ENCODE data around the gene HNRNPAB.
"Not testable (repeated sequence)": the region's sequence is repeated elsewhere in the genome, so short reads cannot be mapped to it uniquely, and the experiment has no call there.

HNRNPAB gene

DNA sequence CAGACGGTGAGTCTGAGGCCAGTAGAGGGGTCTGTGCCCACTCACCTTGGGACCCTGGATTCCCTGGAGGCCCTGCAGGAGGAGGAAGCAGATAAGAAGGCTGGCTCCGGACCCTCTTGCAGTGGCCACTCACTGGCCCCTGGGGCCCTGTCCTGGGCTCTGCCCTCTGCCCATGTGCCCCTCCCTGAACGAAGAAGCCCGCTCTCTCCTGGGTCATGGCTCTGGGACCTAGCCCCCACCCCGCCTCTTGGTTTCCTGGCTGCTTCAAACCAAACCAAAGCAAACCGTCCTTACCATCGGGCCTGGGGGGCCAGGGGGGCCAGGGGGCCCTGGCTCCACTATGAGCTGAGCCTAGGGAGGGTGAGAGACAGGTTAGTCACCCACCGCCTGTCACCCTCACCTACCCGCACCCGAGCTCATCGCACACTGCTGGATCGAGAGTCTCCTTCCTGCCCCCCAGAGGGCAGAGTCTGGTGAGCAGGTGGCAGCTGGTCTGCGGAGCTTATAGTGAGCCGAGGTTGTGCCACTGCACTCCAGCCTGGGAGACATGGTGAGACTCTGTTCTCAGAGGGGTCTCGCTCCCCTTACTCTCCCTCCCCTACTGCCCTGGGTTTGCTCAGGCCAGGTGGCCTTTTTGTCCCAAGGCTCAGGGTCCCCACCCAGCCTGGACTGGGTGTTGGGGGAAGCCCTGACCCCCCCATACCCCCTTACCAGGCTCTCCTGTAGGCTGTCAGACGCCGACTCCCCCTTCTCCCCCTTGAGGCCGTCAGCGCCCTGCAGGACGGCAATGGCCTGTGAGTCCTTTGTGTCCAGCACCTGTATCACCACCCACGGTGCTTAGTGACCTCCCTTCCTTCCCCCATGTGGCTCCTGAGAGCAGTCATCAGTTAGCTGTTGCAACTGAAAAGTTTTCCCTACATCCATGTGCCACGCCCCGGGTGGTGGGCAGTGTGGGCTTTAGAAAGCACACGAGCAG lies 43.4 kb downstream of the HNRNPAB start:
- DNase-seq, result no peak

DNA sequence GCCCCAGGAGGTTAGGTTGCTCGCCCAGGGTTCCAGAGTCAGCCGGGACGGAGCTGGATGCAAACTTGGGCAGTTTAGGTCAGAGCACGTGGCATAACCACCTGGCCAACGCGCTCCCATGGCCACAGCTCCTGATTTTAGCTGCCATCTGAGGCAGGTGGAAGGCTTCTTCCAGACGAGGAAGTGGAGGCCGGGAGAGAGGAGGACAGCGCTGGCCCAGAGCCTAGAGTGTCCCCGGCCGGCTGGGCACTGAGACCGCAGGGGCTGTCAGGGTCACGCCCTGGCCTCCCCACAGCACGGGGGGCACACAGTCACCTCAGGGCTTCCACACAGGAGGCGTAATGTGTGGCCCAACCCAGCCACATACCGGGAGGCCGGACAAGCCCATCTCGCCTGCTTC lies 44.4 kb downstream of the HNRNPAB start:
- no peak for DNase-seq

DNA sequence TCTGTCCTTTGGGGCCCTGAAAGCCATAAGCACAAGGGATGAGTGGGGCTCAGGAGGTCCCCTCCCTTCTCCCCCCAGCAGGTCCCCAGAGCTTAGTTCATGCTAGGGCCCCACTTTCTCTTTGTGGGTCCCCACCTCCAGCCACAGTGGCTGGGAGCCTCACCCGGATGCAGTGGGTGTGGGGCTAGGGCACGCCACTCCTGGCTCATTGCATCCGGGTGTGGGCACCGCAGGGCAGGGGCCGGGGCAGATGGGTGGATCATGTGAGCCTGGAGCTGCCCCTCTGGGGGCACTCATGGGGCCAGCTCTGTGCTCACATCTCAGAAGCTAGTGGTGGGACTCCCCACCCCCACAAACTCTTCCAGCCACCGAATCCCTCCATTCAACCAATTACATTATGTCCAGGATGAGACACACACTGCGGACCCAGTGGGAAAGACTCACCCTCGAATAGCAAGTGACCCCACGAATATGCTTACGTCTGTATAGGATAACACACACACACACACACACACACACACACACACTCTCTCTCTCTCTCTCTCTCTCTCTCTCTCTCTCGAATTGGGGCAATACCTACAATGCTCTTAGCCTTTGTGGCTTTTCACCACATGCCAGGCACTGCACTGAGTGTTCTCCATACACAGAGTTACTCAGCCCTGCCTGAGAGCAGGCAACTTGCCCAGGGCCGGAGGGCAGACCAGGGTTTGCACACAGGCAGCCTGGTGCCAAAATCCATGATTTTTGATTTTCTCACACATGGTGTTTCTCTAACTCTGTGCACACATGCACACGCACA lies 45.1 kb downstream of the HNRNPAB start:
- DNase-seq, result no peak

DNA sequence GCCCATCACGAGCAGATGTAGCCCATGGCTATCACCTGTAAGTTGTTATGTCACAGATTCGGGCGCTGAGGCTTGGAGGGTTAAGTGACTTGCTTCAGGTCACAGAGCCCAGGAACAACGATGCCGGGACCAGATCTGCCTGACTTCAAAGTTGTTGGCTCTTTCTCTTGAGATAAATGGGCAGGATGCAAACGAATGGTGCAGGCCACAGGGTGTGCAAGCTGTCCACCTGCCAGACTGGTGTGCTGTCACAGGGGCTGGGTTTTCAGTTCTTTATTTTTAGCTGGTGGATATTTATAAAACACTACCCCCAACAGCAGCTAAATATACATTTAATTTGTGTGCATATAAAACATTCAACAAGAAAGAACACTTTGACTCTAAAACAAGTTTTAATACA lies 45.9 kb downstream of the HNRNPAB start:
- DNase-seq, result no peak

DNA sequence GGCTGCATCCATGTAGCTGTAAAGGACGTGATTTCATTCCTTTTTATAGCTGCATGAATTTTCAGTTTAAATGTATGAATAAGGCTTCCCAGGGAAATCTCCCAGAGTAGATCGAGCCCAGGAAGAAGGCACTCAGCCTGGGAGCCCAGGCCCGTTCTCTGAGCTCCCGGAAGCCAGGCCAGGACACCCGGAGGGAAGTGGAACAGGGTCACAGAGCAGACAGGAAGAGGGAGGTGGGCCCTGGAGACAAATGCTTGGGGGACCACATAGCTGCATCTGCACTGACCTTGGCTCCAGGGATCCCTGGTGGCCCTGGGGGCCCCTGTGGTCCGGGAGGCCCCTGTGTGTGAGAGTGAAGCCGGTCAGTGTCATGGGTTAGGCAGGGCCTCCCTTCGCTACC lies 47.9 kb downstream of the HNRNPAB start:
- DNase-seq, result no peak

DNA sequence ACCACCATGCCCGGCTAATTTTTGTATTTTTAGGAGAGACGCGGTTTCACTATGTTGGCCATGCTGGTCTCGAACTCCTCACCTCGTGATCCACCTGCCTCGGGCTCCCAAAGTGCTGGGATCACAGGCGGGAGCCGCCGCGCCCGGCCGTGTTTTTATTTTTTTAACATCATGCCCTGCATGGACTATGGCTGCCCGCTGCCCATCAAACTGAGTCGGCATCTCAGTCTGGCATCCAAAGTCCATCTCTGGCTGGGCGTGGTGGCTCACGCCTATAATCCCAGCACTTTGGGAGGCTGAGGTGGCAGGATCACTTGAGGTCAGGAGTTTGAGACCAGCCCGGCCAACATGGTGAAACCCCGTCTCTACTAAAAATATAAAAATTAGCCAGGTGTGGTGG lies 49.3 kb downstream of the HNRNPAB start:
- DNase-seq, result not testable (repeated sequence)

DNA sequence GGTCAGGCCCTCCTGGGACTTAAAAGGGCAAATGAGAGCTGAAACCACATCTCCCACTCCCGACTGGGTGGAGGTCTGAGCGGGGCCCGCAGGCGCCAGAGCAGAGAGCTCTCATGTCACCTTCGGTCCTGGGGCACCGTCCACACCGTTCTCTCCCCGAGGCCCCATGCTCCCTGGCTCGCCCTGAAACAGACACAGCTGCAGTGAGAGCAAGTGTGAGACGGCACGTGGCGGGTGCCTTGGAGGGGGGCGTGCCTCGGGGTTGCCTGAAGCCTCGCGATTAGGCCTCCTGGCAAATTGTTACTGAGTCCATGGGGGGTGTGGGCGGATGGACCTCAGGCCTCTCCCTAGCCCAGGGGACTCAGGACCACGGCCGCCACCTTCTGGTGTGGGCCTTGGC lies 52.4 kb downstream of the HNRNPAB start:
- no peak for DNase-seq

DNA sequence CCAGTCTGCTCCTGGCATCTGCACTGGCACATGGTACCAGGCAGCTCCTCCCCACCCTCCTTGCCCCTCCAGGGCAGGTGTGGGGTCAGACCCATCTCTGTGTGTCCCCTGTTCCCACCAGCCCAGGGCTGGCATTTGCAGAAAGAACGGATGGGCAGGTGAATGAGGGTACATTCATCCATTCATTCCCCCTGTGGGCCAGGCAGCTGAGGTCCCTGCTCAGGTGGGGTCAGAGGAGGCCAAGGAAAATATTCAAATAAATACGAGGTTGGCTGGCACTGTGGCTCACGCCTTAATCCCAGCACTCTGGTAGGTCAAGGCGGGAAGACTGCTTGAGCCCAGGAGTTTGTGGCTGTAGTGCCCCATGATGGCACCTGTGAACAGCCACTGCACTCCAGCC lies 53.3 kb downstream of the HNRNPAB start:
- DNase-seq, result no peak

DNA sequence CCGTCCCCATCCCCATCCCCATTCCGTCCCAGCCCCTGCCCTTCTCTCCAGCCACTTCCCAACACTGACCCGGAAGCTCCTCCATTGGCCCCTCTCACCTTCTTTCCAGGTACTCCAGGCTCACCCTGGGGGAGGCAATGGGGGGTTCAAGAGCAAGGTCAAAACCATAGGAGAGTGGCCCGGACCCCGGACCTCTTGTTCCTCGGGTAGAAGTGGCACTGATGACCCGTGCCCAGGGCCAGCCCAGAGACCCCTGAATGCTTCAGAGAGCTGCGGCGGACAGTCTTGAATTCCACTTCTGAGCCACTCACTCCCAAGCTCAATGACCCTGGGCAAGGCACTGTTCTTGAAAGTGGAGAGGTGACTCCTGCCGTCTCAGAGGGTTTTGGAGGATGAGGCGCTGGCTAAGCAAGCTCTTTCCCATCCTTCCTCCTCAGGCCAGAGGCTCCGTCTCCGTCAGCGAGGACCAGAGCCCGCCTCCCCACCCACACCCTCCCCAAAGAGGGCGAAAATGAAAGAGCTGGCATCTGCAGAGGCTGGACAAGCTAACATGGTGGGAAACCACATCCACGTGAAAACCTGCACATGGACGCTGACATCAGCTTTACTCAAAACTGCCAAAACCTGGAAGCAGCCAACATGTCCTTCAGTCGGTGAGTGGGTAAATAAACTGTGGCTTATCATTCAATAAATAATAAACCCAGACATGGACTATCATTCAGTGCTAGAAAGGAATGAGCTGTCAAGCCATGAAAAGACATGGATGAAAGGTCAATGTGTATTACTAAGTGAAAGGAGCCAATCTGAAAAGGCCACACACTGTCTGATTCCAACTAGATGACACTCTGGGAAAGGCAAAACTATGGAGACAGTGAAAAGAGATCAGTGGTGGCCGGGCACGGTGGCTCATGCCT lies 55.5 kb downstream of the HNRNPAB start:
- no peak for DNase-seq

Data from retina (tissue), 1 donor.